ENCODE results near the gene HAND1.

DNA sequence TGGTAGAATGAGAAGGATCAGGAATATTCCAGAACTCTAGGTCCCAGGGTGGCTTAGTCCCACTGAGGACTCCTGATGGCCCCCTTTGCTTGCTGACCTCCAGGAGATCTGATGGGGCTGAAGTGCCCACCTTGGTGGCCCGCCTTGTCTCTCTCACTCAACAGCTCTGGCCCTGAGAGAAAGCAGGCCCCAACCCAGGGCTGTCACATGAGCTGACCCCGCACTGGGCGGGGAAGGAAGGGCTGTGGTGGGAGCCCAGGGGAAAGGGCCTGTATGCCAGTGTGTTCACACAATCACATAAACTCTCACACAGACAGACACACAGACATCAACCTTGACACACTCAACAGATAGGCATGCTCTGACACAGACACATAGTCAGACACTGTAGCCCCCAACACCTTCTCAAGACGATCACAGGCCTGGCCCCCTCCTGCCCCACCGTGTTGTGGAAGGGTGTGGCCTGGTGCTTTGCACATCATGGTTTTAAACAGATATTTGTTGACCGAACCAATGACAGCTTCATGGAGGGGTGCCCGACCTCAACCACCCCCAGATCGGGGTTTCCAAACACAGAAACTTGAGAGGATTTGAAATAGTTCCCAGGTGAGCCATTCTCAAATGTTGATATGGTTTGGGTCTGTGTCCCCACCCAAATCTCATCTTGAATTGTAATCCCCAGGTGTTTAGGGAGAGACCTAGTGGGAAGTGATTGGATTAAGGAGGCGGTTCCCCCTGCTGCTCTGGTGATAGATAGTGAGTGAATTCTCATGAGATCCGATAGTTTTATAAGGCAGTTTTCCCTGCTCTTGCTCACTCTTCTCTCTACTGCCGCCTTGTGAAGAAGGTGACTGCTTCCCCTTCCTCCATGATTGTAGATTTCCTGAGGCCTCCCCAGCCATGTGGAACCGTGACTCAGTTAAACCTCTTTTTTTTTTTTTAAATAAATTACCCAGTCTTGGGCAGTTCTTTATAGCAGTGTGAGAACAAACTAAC lies 48.5 kb upstream of the HAND1 start:
- no peak for TF ChIP-seq POLR2A (IDR thresholded peaks at IDR 0.05)
- TF ChIP-seq, protein P1, sequence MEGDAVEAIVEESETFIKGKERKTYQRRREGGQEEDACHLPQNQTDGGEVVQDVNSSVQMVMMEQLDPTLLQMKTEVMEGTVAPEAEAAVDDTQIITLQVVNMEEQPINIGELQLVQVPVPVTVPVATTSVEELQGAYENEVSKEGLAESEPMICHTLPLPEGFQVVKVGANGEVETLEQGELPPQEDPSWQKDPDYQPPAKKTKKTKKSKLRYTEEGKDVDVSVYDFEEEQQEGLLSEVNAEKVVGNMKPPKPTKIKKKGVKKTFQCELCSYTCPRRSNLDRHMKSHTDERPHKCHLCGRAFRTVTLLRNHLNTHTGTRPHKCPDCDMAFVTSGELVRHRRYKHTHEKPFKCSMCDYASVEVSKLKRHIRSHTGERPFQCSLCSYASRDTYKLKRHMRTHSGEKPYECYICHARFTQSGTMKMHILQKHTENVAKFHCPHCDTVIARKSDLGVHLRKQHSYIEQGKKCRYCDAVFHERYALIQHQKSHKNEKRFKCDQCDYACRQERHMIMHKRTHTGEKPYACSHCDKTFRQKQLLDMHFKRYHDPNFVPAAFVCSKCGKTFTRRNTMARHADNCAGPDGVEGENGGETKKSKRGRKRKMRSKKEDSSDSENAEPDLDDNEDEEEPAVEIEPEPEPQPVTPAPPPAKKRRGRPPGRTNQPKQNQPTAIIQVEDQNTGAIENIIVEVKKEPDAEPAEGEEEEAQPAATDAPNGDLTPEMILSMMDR (IDR thresholded peaks at IDR 0.05) = no peak
- no peak for TF ChIP-seq POLR2AphosphoS5 (IDR thresholded peaks at IDR 0.05; ENCODE audit: insufficient read depth in 1 of 2, low read depth in 1 of 2)
